ENCODE data around the gene MAN2C1. TPM values are rescaled to one million over a fixed set of nuclear protein-coding genes. Genes with fewer than 3 reads are reported as not detected.

Gene MAN2C1
- total and polyA plus RNA-seq, 10 donors = 112 to 499 (median 274) TPM

- no peak for DNase-seq
- no peaks in the 10 kb centered on the region for H3K27me3 ChIP-seq (replicated peaks in 1 of 7)
- H3K27ac ChIP-seq = no peak overlapping the region
- TF ChIP-seq POLR2AphosphoS5 (IDR thresholded peaks at IDR 0.05) (no peak), CTCF (IDR thresholded peaks at IDR 0.05 in 8 of 11, conservative IDR thresholded peaks at IDR 0.05 in 3 of 11) (no peak), POLR2A (IDR thresholded peaks at IDR 0.05) (no peak)
- intact Hi-C loops (cut with DNase I; ENCODE audit: low total_unique reads) = no loop called here
- peaks cover 0 to 7% (median 2%) of the 10 kb centered on the region in 6 donors for H3K4me1 ChIP-seq
- WGBS, 5 donors = 92 to 100% (median 95%) methylated on average over 3 to 4 of the region's 4 CpGs
- no peak overlapping the region for H3K4me3 ChIP-seq
- peaks cover 0 to 83% (median 52%) of the 10 kb centered on the region in 6 donors for H3K36me3 ChIP-seq
- H3K9me3 ChIP-seq = peaks cover 0 to 8% (median 0%) of the 10 kb centered on the region in 8 donors
Measured at GRCh38 chr15:75355369-75355768, 13.0 kb downstream of the MAN2C1 start.

- WGBS, 5 donors = 82 to 96% (median 89%) methylated on average over 7 of the region's 7 CpGs
- H3K27ac ChIP-seq = no peak overlapping the region
- intact Hi-C loops (cut with DNase I; ENCODE audit: low total_unique reads) = no loop called here
Measured at GRCh38 chr15:75354454-75354853, 14.0 kb downstream of the MAN2C1 start.

GRCh38 chr15:75353604-75354003 is 14.8 kb downstream of the MAN2C1 start:
- WGBS, 5 donors = 90 to 95% (median 92%) methylated on average over 7 of the region's 7 CpGs
- intact Hi-C loops (cut with DNase I; ENCODE audit: low total_unique reads) = no loop called here
- H3K9me3 ChIP-seq = peaks cover 0 to 24% (median 13%) of the 10 kb centered on the region in 8 donors
- no peak overlapping the region for H3K27ac ChIP-seq
- no peak overlapping the region for H3K4me3 ChIP-seq
- peaks cover 2 to 24% (median 18%) of the 10 kb centered on the region in 6 donors for H3K4me1 ChIP-seq
- DNase-seq = no peak
- peaks cover 0 to 67% (median 36%) of the 10 kb centered on the region in 6 donors for H3K36me3 ChIP-seq
- TF ChIP-seq POLR2A (IDR thresholded peaks at IDR 0.05) (no peak), CTCF (IDR thresholded peaks at IDR 0.05 in 8 of 11, conservative IDR thresholded peaks at IDR 0.05 in 3 of 11) (no peak), POLR2AphosphoS5 (IDR thresholded peaks at IDR 0.05) (peak in 2 of 3 donors; percentile 30 to 61)
- peaks cover 0 to 6% (median 0%) of the 10 kb centered on the region in 7 donors for H3K27me3 ChIP-seq (replicated peaks in 1 of 7)

More at GRCh38 chr15:75354454-75354853, 14.0 kb downstream of the MAN2C1 start:
- no peak overlapping the region for H3K4me3 ChIP-seq
- H3K27me3 ChIP-seq (replicated peaks in 1 of 7) = no peaks in the 10 kb centered on the region
- TF ChIP-seq CTCF (IDR thresholded peaks at IDR 0.05 in 8 of 11, conservative IDR thresholded peaks at IDR 0.05 in 3 of 11) (no peak), POLR2A (IDR thresholded peaks at IDR 0.05) (no peak), POLR2AphosphoS5 (IDR thresholded peaks at IDR 0.05) (peak in 1 of 3 donors; percentile 64)
- no peak for DNase-seq
- peaks cover 0 to 16% (median 10%) of the 10 kb centered on the region in 6 donors for H3K4me1 ChIP-seq
- H3K9me3 ChIP-seq = peaks cover 0 to 15% (median 4%) of the 10 kb centered on the region in 8 donors
- peaks cover 0 to 74% (median 43%) of the 10 kb centered on the region in 6 donors for H3K36me3 ChIP-seq

GRCh38 chr15:75352186-75353080 is 16.0 kb downstream of the MAN2C1 start:
- TF ChIP-seq CTCF (IDR thresholded peaks at IDR 0.05 in 8 of 11, conservative IDR thresholded peaks at IDR 0.05 in 3 of 11) (no peak), POLR2AphosphoS5 (IDR thresholded peaks at IDR 0.05) (peak in 1 of 3 donors; percentile 69), POLR2A (IDR thresholded peaks at IDR 0.05) (no peak)
- H3K4me1 ChIP-seq = peaks cover 4 to 36% (median 30%) of the 10 kb centered on the region in 6 donors
- H3K36me3 ChIP-seq = peaks cover 0 to 55% (median 25%) of the 10 kb centered on the region in 6 donors
- 91 to 99% (median 94%) methylated on average over 11 to 16 of the region's 16 CpGs for WGBS, 5 donors
- no peak overlapping the region for H3K27ac ChIP-seq
- H3K4me3 ChIP-seq = no peak overlapping the region
- H3K27me3 ChIP-seq (replicated peaks in 1 of 7) = peaks cover 0 to 17% (median 0%) of the 10 kb centered on the region in 7 donors
- peaks cover 0 to 27% (median 16%) of the 10 kb centered on the region in 8 donors for H3K9me3 ChIP-seq
- DNase-seq = no peak
- intact Hi-C loops (cut with DNase I; ENCODE audit: low total_unique reads) = no loop called here

All from spleen (tissue), 11 donors.